NCI-H446 treated with DMSO at 0.1 percent for 48 hours (cell line): Measurements from ENCODE around the gene SLC7A6.

Experiments
- DNase-seq: peaks from one replicate; lab custom pipeline; 2025; lab: John Stamatoyannopoulos, UW

The SLC7A6 gene

GRCh38 chr16:68264128-68265077 lies at the start of gene SLC7A6:
TSS of gene SLC7A6 (plus strand) at chr16:68264526. CDS start at chr16:68274727, 10,201 bp downstream.
- DNase-seq = no peak

- no peak for DNase-seq
These were observed 49.6 kb upstream of the SLC7A6 start for GRCh38 chr16:68214726-68215125.

- DNase-seq = no peak
These were observed 49.0 kb upstream of the SLC7A6 start for GRCh38 chr16:68215302-68215701.

GRCh38 chr16:68216240-68216639 lies 48.1 kb upstream of the SLC7A6 start:
- no peak for DNase-seq

GRCh38 chr16:68217506-68217905 lies 46.8 kb upstream of the SLC7A6 start:
- DNase-seq = no peak

- DNase-seq = no peak
These were observed 44.5 kb upstream of the SLC7A6 start for GRCh38 chr16:68219725-68220351.

- DNase-seq = no peak
These were observed 41.3 kb upstream of the SLC7A6 start for GRCh38 chr16:68223072-68223471.

- DNase-seq = no peak
These were observed 38.2 kb upstream of the SLC7A6 start for GRCh38 chr16:68226116-68226515.

- DNase-seq = no peak
These were observed 37.0 kb upstream of the SLC7A6 start for GRCh38 chr16:68227183-68227793.

- DNase-seq = no peak
These were observed 36.3 kb upstream of the SLC7A6 start for GRCh38 chr16:68227850-68228553.

GRCh38 chr16:68228652-68229051 lies 35.7 kb upstream of the SLC7A6 start:
- DNase-seq = no peak

GRCh38 chr16:68229431-68230175 lies 34.7 kb upstream of the SLC7A6 start:
- DNase-seq = peak; percentile 27

GRCh38 chr16:68230176-68230571 lies 34.2 kb upstream of the SLC7A6 start:
- no peak for DNase-seq

GRCh38 chr16:68230956-68231355 lies 33.4 kb upstream of the SLC7A6 start:
- DNase-seq = no peak

GRCh38 chr16:68231384-68232136 lies 32.8 kb upstream of the SLC7A6 start:
- no peak for DNase-seq

GRCh38 chr16:68232335-68232734 lies 32.0 kb upstream of the SLC7A6 start:
- DNase-seq = no peak

GRCh38 chr16:68233085-68233834 lies 31.1 kb upstream of the SLC7A6 start:
- DNase-seq = no peak

GRCh38 chr16:68233835-68234187 lies 30.5 kb upstream of the SLC7A6 start:
- DNase-seq = no peak

GRCh38 chr16:68234188-68235107 lies 29.9 kb upstream of the SLC7A6 start:
- DNase-seq = no peak
